Neural crest cell (in vitro differentiated cells): ENCODE measurements around the gene RRAGD. TPM values are rescaled to one million over a fixed set of nuclear protein-coding genes. Genes with fewer than 3 reads are reported as not detected.

ENCODE experiments used
- DNase-seq: peaks from one replicate; pipeline ENCODE4 v3.0.0; 2021; ENCODE audit warnings: low read depth, mixed read lengths, low spot score
- H3K27ac Mint-ChIP-seq: one replicate; pipeline ENCODE4 v1.8.0; 2021; ENCODE audit warnings: mild to moderate bottlenecking, mixed read lengths; ENCODE audit not compliant: unreplicated experiment
- H3K27me3 Mint-ChIP-seq: 2 replicates; pipeline ENCODE4 v1.8.0; 2021; ENCODE audit warnings: low read depth, mild to moderate bottlenecking, mixed read lengths
- H3K36me3 Mint-ChIP-seq: 2 replicates; pipeline ENCODE4 v1.8.0; 2021; ENCODE audit warnings: low read depth, mild to moderate bottlenecking, mixed read lengths
- H3K4me1 Mint-ChIP-seq: 2 replicates; pipeline ENCODE4 v1.8.0; 2021; ENCODE audit warnings: mixed read lengths
- H3K4me3 Mint-ChIP-seq: one replicate; pipeline ENCODE4 v1.8.0; 2021; ENCODE audit warnings: mild to moderate bottlenecking, mixed read lengths
- H3K9me3 Mint-ChIP-seq: 2 replicates; pipeline ENCODE4 v1.8.0; 2021; ENCODE audit warnings: mixed read lengths
- total RNA-seq: library from RNA; stranded (reverse); gene quantifications from 2 replicates; pipeline ENCODE4 v1.2.1, GENCODE V29; 2021
- TF ChIP-seq, protein P1 (sequence below): fragments of 200-600 bp; sonication (generic); conservative IDR thresholded peaks from 2 replicates; pipeline ENCODE4 v1.5.0; 2021; ENCODE audit warnings: antibody characterized with exemption, mild to moderate bottlenecking

Gene RRAGD
- total RNA-seq, 1 donor from 2014 or later = 12.8 TPM

DNA sequence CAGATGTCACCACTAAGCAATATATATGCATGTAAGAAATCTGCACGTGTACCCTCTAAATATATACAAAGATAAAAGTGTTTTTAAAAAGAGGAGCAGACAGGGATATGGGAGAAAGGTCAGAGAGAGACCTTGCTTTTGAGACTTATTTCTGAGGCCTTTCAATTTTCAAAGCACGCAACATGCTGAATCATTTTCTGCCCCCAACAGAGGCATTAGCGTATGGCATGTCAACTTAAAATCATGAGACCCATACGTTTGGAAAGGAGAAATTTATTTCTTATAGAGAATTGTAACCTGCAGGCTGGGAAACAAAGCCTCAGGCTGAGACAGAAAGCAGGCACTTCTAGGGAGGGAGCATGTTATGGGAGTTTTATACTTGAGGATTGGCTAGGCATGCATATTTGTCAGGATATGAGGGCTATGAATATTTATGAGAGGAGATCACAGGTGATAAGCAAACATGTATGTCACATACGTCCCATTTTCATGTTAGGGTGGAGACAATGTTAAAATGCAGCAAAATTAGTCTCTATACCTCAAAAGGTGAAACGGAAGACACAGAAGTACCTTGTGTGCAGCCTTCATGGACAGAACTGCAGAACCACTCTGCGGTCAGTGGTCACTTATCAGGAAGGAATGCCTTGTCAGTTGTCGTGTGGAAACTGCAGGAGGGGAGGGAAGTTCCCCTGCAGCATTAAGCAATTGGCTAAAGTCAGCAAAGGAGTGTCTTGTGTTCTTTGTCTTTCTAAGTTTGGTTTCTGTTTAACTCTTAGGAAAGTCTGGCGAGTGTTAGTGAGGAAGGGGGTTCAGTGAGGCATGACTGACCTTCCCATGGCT lies 90.7 kb downstream of the RRAGD start:
- no peak for DNase-seq
- H3K36me3 Mint-ChIP-seq = peaks cover 49% of the 10 kb centered on the region
- no peak overlapping the region for H3K27ac Mint-ChIP-seq
- H3K9me3 Mint-ChIP-seq = peaks cover 23% of the 10 kb centered on the region
- TF ChIP-seq, protein P1, sequence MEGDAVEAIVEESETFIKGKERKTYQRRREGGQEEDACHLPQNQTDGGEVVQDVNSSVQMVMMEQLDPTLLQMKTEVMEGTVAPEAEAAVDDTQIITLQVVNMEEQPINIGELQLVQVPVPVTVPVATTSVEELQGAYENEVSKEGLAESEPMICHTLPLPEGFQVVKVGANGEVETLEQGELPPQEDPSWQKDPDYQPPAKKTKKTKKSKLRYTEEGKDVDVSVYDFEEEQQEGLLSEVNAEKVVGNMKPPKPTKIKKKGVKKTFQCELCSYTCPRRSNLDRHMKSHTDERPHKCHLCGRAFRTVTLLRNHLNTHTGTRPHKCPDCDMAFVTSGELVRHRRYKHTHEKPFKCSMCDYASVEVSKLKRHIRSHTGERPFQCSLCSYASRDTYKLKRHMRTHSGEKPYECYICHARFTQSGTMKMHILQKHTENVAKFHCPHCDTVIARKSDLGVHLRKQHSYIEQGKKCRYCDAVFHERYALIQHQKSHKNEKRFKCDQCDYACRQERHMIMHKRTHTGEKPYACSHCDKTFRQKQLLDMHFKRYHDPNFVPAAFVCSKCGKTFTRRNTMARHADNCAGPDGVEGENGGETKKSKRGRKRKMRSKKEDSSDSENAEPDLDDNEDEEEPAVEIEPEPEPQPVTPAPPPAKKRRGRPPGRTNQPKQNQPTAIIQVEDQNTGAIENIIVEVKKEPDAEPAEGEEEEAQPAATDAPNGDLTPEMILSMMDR = no peak
- no peaks in the 10 kb centered on the region for H3K27me3 Mint-ChIP-seq
- no peak overlapping the region for H3K4me3 Mint-ChIP-seq
- H3K4me1 Mint-ChIP-seq = peaks cover 3% of the 10 kb centered on the region

DNA sequence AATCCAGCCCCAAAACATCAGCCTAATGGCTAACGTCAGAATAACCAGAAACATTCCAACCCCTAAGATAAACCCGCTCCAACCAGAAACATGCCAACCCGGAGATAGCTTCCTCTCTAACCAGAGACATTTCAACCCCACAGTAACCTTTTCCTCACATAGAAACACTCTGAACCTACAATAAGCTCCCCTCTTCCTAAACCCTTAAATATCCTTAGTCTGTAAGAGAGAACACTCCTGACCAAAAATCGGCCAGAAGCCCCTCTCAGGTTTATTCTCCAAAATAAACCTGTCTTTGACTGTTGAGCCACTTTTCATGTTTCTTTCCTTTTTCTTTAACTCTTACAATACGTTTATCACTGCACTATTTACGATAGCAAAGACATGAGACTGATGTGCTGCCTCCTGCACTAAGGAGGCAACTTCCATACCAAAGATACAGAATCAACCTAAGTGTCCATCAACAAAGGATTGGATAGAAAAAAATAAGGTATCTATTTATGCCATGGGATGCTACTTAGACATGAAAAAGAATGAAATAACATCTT lies 92.0 kb downstream of the RRAGD start:
- Mint-ChIP-seq H3K4me1 (peaks cover 3% of the 10 kb centered on the region), H3K36me3 (peaks cover 49% of the 10 kb centered on the region)

DNA sequence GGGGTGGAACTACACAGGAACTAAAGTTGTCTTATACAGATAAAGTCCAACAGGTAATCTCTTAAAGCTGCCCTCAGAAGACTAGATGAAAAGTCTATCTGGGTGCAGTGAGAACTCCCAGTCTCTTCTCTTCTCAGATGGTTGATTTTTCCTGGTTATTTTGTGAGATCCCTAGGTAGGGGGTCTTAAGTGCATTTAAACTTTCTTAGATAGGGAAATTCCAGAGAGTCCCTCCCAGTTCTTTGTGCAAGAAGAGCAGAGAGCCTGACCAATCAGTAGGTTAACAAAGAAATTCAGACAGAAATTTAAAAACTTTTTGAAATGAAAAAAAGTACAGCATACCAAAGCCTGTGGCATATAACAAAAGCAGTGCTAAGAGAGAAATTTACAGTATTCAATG lies 95.0 kb downstream of the RRAGD start:
- H3K27me3 Mint-ChIP-seq = no peaks in the 10 kb centered on the region
- H3K4me3 Mint-ChIP-seq = no peak overlapping the region
- H3K4me1 Mint-ChIP-seq = peaks cover 12% of the 10 kb centered on the region
- TF ChIP-seq, protein P1 = no peak
- peaks cover 34% of the 10 kb centered on the region for H3K36me3 Mint-ChIP-seq
- H3K9me3 Mint-ChIP-seq = peaks cover 17% of the 10 kb centered on the region
- DNase-seq = no peak
- no peak overlapping the region for H3K27ac Mint-ChIP-seq

More for the DNA sequence above, 92.0 kb downstream of the RRAGD start:
- Mint-ChIP-seq H3K9me3 (peaks cover 23% of the 10 kb centered on the region), H3K27ac (no peak overlapping the region), H3K4me3 (no peak overlapping the region), H3K27me3 (no peaks in the 10 kb centered on the region)
- no peak for DNase-seq
- TF ChIP-seq, protein P1 = no peak

DNA sequence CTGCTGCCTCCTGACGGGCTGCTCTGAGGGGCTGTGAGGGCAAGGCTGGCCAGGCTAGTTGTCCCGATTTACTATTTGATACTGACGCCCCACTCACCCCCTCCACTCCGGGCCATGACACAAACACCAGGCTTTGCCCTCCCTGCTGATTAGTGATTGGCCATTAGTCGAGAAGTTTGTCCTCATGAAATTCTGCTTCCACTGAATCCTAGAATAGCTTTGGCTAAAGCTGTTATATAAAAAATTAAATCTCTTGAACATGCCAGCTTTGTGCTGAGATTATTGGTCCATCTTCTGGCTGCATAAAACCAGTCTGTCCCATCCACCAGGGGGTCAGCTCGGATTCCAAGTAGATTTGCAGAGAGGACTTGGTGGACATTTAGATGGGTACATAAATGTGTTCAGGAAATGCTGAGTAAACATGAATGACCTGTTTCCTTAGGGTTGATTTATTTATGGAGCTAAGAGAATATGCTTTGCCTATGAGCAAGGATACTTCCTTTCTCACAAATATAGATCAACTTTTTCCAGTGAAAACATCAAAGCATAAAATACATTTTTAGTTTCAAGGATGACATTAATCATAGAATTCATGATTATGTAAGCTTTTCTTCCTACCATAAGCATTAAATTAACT lies 96.7 kb downstream of the RRAGD start, which contains the start of gene GABRR2:
Gene GABRR2, minus strand, starts transcription at position 51 of the 637 bp plus-strand sequence. CDS start 134 bp downstream, outside the sequence.
- peaks cover 26% of the 10 kb centered on the region for H3K4me1 Mint-ChIP-seq
- H3K27me3 Mint-ChIP-seq = no peaks in the 10 kb centered on the region
- H3K36me3 Mint-ChIP-seq = peaks cover 23% of the 10 kb centered on the region
- H3K27ac Mint-ChIP-seq = no peak within 1 kb of the TSS
- peaks cover 10% of the 10 kb centered on the region for H3K9me3 Mint-ChIP-seq
- TF ChIP-seq, protein P1 = no peak
- no peak within 1 kb of the TSS for H3K4me3 Mint-ChIP-seq
- no peak for DNase-seq

DNA sequence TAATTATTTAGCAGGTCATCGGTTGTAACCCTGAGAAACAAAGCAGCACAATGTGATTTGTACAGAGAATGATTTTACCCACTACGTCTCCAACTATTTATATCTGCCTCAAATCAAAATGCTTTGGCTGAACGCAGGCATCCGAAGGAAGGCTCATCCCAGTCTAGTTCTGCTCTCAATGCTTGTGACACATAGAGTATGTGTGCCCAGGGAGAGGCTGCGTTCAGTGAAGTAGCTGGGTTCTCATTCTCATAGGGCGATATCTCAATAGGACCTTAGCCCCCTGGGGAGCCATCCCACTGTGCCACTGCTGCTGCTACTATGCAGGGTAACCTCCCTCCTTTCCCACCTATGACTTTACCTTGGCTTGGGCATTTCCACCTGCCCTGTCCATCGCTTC lies 97.4 kb downstream of the RRAGD start:
- H3K9me3 Mint-ChIP-seq = peaks cover 3% of the 10 kb centered on the region
- H3K27me3 Mint-ChIP-seq = no peaks in the 10 kb centered on the region
- DNase-seq = no peak
- H3K4me1 Mint-ChIP-seq = peaks cover 26% of the 10 kb centered on the region
- H3K27ac Mint-ChIP-seq = no peak overlapping the region
- TF ChIP-seq, protein P1 = no peak
- peaks cover 16% of the 10 kb centered on the region for H3K36me3 Mint-ChIP-seq
- H3K4me3 Mint-ChIP-seq = no peak overlapping the region

Other genes starting within 250 kb of the RRAGD start
- gene GABRR1, start 194.9 kb downstream of the RRAGD start, total RNA-seq = 0.12 TPM in 1 of 2 replicates, not detected in the other
- 0.34 and 0.51 TPM in 2 replicates for gene GABRR2, start 97.0 kb downstream of the RRAGD start, total RNA-seq
- gene UBE2J1, start 59.6 kb downstream of the RRAGD start, total RNA-seq = 34.1 and 36.8 TPM in 2 replicates
- 20.5 and 20.7 TPM in 2 replicates for gene ANKRD6, start 20.9 kb upstream of the RRAGD start, total RNA-seq
- 53.0 and 54.7 TPM in 2 replicates for gene LYRM2, start 226.5 kb upstream of the RRAGD start, total RNA-seq